Medulla oblongata (tissue), 1 donor: ENCODE data around the gene FGD5.

Experiments
- DNase-seq: peaks from one replicate; pipeline ENCODE4 v3.0.0-alpha.2; 2015; ENCODE audit errors: extremely low spot score

The FGD5 gene

GRCh38 chr3:14789640-14790285 lies 29.0 kb upstream of the FGD5 start:
- no peak for DNase-seq

- DNase-seq = peak; percentile 9
Observed at GRCh38 chr3:14791343-14791945, 27.3 kb upstream of the FGD5 start.

- DNase-seq = no peak
Observed at GRCh38 chr3:14792691-14793121, 26.1 kb upstream of the FGD5 start.

GRCh38 chr3:14793126-14793857 lies 25.5 kb upstream of the FGD5 start:
- peak; percentile 4 for DNase-seq

GRCh38 chr3:14793858-14794234 lies 24.9 kb upstream of the FGD5 start:
- DNase-seq = no peak

- no peak for DNase-seq
Observed at GRCh38 chr3:14794435-14794834, 24.3 kb upstream of the FGD5 start.

GRCh38 chr3:14795996-14796395 lies 22.8 kb upstream of the FGD5 start:
- no peak for DNase-seq

GRCh38 chr3:14796403-14797077 lies 22.2 kb upstream of the FGD5 start:
- DNase-seq = no peak

GRCh38 chr3:14797731-14798130 lies 21.0 kb upstream of the FGD5 start:
- no peak for DNase-seq

GRCh38 chr3:14798231-14798630 lies 20.5 kb upstream of the FGD5 start:
- DNase-seq = no peak

- DNase-seq = no peak
Observed at GRCh38 chr3:14799146-14799545, 19.6 kb upstream of the FGD5 start.

- no peak for DNase-seq
Observed at GRCh38 chr3:14801031-14801430, 17.7 kb upstream of the FGD5 start.

- no peak for DNase-seq
Observed at GRCh38 chr3:14801668-14802380, 16.9 kb upstream of the FGD5 start.

GRCh38 chr3:14802381-14802731 lies 16.4 kb upstream of the FGD5 start:
- no peak for DNase-seq

GRCh38 chr3:14803101-14803980 lies 15.4 kb upstream of the FGD5 start:
- no peak for DNase-seq

- DNase-seq = no peak
Observed at GRCh38 chr3:14803981-14804834, 14.6 kb upstream of the FGD5 start.

GRCh38 chr3:14804835-14805780 lies 13.7 kb upstream of the FGD5 start:
- no peak for DNase-seq

- no peak for DNase-seq
Observed at GRCh38 chr3:14805961-14806537, 12.7 kb upstream of the FGD5 start.
